Raji (cell line): ENCODE data around the gene FYCO1.

Source experiments
- POLR2A ChIP-seq: IDR thresholded peaks from 2 replicates; pipeline ENCODE4 v1.6.1; 2011; ENCODE audit warnings: low read depth, low read length, control low read depth; ENCODE audit not compliant: insufficient read depth

FYCO1 gene

DNA sequence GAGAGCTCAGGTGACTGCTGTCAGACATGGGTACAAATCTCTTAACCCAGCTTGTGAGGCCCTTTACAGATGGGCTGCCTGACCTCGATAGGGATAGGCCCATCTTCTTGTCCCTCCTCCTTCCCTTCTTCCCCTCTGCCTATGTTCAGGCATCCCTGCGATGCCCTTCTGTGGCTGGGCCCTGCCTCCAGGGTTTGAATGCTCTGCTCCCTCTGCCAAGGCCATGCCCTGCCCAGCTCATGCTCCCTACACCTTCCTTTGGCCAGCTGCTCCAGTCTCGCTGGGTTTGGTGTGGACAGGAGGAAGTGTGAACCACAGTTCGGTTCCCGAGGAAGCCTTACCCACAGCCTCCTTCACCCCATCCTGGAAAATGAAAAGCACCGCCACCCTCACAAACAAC is 4.3 kb downstream of the FYCO1 start:
- TF ChIP-seq POLR2A, result no peak

DNA sequence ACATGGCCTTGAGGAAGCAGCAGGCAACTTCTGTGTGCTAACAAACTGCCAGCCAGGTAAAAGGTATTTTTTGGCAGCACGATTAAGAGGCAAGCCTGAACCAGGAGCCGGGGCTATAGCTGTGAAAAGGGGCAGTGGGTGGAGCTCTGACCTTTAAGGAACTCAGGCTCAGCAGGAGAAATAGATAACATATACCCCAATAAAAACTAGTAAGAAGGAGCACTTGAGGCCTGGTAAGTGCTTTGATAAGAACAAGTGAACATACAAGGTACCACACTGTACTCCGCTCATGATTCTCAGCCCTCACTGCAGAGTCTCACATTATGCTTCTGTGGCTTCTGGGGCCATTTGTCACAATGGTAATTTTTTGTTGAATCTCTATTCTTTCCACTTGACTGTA is 5.4 kb downstream of the FYCO1 start:
- no peak for TF ChIP-seq POLR2A

DNA sequence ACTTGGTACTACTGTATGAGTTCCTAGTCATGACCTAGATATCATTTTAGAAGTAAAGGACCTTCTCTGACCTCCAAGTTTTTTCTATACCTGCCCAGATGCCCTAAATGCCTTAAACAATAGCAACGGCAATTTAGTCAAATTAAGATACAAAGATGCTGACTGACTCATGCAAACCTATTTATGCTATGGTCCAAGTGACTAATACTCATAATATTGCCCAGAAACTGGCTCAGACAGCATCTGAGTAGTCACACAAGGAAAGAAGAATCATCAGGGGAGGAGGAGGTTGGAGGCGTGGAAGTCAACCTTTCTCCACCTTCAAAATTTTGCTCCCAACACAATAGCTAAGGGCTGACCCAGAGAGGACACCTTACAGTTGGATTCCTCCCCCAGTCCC is 6.8 kb downstream of the FYCO1 start:
- TF ChIP-seq POLR2A, result no peak

DNA sequence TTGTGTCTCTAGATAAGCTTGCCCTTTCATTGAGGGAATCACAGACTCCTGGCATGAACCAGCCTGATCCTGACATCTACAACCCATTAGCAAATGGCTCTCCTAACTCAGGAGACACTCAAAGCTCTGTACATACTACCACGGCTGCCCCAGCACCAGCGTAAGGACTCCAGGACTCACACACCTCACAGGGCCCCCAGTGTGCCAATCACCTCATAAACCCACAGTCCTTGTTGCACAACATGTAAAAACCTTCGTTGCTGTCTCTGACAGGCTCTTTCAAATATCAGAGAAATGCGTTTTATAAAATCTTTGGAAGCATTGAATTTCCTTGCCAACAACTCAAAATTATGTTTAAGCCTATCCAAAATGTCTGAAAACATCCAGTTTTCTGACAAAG is 7.3 kb downstream of the FYCO1 start:
- TF ChIP-seq POLR2A, result no peak

DNA sequence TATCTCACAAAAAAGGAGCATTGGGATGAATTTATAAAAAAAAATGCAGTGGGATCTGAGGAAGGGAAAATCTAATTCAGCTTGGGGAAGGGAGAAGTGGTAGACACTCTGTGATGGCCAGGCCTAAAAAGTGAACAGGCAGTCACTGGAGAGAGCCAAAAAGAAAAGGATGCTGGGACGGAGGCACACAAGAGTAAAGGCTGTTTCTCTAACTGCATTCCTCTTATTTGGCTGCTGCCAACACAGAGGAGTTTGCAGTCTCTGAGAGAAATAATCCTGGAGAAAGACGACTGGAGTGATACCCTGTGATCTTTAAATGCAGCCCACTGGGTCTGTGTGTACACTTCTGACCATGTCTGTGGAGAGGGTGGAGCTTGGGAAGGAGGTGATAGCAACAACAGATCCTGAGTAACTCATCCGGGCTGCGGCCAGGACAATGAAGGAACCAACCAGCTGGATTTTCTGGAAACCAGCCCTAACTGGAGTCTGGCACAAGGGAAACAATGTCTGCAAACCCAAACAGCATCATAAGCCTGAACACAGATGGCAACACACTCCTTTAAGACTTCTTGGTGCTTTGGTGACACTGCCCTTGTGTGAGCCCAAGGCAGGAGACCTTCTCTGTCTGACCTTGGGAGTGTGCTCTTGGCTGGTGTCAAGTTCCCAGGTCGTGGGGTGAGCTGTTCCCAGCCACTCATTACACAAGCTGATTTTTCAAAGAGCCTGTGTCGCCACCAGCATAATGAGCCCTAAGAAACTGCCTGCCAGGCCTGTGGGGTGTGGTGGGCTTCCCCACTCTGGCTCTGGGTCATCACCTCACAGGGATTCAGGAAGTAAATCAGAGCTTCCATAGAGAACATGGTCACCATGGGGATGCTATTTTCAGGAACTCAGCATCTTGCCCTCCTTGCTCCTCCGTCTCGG is 8.0 kb downstream of the FYCO1 start:
- TF ChIP-seq POLR2A, result no peak

DNA sequence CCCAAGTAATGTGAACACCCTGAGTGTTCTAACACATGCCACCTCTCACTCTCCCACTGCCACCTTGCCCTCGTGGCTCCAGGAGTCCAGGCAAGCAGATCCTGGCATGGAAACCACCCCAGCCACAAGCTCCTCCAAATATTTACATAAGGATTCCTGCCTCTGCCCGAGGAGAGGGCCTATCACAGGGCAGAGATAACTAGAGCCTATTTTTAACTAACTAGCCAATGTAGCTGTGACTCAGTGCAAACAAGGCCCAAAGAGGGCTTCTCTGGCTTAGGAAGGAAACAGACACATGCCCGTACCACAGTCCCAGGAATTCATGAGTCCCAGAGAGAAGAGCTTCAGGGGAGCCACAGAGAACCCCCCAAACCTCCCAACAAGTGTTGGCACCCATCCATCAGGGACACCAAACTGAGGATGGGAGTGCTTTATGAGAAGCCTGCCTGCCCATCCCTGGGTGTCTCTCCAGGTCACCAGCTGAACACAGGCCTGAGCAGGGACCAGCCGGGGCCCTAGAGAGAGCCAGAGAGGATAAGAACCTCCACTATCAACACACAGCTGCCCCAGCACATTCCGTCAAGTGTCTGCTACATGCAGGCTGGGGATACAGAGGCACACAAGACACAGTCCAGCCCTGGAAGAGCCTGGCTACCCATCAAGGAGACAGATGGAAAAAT is 9.2 kb downstream of the FYCO1 start:
- no peak for TF ChIP-seq POLR2A

- no peak for TF ChIP-seq POLR2A
Measured at GRCh38 chr3:45985532-45986302, 9.9 kb downstream of the FYCO1 start.

- no peak for TF ChIP-seq POLR2A
Measured at GRCh38 chr3:45984331-45985312, 11.0 kb downstream of the FYCO1 start.

DNA sequence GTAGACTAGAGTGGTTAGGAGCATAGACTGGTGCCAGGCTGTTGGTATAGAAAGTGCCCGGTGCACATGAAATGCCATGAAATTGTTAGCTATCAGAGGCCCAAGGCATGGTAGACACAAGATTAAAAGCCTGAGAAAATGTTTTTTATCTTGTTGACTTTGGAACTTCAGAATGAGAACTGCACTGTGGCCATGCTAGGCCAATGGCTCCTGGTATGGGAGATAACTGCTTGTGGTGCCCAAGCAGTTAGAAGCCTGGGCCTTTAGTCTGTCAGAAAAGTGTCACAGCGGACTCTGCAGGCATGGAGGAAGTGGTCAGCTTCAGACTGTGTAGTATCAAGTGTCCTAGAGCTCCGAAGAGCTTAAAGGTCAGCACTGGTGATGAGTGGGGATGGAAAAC is 11.9 kb downstream of the FYCO1 start:
- TF ChIP-seq POLR2A, result no peak

- TF ChIP-seq POLR2A, result no peak
Measured at GRCh38 chr3:45981346-45982074, 14.1 kb downstream of the FYCO1 start.

GRCh38 chr3:45980819-45981218 is 14.8 kb downstream of the FYCO1 start:
- no peak for TF ChIP-seq POLR2A

DNA sequence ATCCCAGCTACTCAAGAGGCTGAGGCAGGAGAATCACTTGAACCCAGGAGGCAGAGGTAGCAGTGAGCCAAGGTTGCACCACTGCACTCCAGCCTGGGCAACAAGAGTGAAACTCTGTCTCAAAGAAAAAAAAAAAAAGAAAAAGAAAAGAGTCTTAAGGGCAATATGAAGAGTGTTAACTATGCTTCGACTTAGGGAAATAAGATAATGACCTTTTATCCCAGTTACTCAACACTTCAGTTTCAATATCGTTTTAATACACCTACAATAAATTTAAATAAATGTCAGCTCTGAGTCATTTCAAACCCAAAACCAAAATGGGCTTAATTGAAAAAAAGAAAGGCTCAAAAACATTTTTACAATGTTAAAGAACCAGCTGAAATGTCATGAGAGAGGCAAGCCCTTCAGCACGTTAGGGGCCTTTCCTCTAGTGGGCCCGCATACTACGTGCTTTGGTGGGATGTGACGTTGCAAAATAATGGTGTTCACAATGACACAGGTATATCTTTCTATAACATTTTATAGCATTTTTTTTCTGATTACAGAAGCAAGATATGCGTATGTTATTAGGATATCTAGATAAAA is 15.3 kb downstream of the FYCO1 start:
- no peak for TF ChIP-seq POLR2A

DNA sequence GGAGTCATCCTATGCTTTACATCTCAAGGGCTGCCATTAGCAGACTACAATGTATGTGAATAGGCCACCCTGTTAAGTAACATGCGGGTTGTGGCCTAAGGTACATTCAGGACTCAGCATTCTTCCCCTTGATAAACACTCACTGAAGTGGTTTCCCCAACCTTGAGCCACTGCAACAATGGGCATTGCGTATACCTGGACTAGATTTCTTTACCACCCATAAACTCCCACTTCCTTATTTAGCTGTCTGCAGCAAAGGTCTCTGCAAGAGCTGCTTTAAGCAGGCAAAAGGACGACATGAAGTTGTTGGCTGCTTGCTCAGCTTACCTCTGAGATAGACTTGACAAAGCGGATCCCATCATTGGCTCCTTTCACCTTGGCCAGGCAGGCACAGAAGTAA is 16.2 kb downstream of the FYCO1 start:
- TF ChIP-seq POLR2A, result no peak
